Nephron progenitor cell (in vitro differentiated cells): ENCODE data around the gene PARD3.

ENCODE experiments used
- DNase-seq: peaks from one replicate; pipeline ENCODE4 v3.0.0; 2021
- H3K27ac Mint-ChIP-seq: 2 replicates; pipeline ENCODE4 v1.8.0; 2021; ENCODE audit warnings: mild to moderate bottlenecking, moderate library complexity, mixed read lengths
- H3K27me3 Mint-ChIP-seq: 2 replicates; pipeline ENCODE4 v1.8.0; 2021; ENCODE audit warnings: mild to moderate bottlenecking, low read depth, mixed read lengths; ENCODE audit not compliant: poor library complexity
- H3K36me3 Mint-ChIP-seq: 2 replicates; pipeline ENCODE4 v1.8.0; 2021; ENCODE audit warnings: low read depth, mixed read lengths
- H3K4me1 Mint-ChIP-seq: 2 replicates; pipeline ENCODE4 v1.8.0; 2021; ENCODE audit warnings: mixed read lengths
- H3K4me3 Mint-ChIP-seq: 2 replicates; pipeline ENCODE4 v1.8.0; 2021; ENCODE audit warnings: mild to moderate bottlenecking, moderate library complexity, mixed read lengths
- H3K9me3 Mint-ChIP-seq: 2 replicates; pipeline ENCODE4 v1.8.0; 2021; ENCODE audit warnings: mild to moderate bottlenecking, moderate library complexity, mixed read lengths
- TF ChIP-seq, protein P1 (sequence below): fragments of 200-600 bp; sonication (generic); IDR thresholded peaks from 2 replicates; pipeline ENCODE4 v1.5.0; 2021; ENCODE audit warnings: antibody characterized with exemption

Gene PARD3

GRCh38 chr10:34206078-34206934, 608.8 kb downstream of the PARD3 start:
- Mint-ChIP-seq H3K4me3 (peak overlapping the region; percentile 15), H3K36me3 (peaks cover 33% of the 10 kb centered on the region), H3K27ac (peak overlapping the region; percentile 94), H3K4me1 (peaks cover 91% of the 10 kb centered on the region), H3K9me3 (peaks cover 15% of the 10 kb centered on the region), H3K27me3 (no peaks in the 10 kb centered on the region)
- no peak for DNase-seq
- TF ChIP-seq, protein P1, sequence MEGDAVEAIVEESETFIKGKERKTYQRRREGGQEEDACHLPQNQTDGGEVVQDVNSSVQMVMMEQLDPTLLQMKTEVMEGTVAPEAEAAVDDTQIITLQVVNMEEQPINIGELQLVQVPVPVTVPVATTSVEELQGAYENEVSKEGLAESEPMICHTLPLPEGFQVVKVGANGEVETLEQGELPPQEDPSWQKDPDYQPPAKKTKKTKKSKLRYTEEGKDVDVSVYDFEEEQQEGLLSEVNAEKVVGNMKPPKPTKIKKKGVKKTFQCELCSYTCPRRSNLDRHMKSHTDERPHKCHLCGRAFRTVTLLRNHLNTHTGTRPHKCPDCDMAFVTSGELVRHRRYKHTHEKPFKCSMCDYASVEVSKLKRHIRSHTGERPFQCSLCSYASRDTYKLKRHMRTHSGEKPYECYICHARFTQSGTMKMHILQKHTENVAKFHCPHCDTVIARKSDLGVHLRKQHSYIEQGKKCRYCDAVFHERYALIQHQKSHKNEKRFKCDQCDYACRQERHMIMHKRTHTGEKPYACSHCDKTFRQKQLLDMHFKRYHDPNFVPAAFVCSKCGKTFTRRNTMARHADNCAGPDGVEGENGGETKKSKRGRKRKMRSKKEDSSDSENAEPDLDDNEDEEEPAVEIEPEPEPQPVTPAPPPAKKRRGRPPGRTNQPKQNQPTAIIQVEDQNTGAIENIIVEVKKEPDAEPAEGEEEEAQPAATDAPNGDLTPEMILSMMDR: no peak

DNA sequence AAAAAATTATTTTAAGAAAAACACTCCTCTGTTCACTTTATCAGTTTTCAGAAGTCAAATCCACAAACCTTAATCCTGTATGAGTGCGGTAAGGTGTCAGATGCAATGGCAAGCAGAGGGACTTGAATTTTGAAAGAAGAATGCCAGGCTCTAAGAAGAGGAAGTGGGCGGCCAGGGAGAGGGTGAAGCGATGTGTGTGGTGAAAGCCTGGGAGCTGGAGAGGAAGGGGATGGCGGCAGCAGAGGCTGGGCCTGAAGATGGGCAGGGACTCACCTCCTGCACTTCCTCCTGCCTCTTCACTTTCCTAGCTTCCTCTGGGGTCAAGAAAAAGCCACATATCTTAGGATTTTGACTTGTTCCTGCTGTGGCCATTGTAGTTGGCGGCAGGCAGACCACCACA, 609.6 kb downstream of the PARD3 start:
- TF ChIP-seq, protein P1: no peak
- H3K4me3 Mint-ChIP-seq: peak overlapping the region; percentile 55
- H3K4me1 Mint-ChIP-seq: peaks cover 91% of the 10 kb centered on the region
- H3K36me3 Mint-ChIP-seq: peaks cover 33% of the 10 kb centered on the region
- no peak for DNase-seq
- peak overlapping the region; percentile 64 for H3K27ac Mint-ChIP-seq
- no peaks in the 10 kb centered on the region for H3K27me3 Mint-ChIP-seq
- peaks cover 15% of the 10 kb centered on the region for H3K9me3 Mint-ChIP-seq

DNA sequence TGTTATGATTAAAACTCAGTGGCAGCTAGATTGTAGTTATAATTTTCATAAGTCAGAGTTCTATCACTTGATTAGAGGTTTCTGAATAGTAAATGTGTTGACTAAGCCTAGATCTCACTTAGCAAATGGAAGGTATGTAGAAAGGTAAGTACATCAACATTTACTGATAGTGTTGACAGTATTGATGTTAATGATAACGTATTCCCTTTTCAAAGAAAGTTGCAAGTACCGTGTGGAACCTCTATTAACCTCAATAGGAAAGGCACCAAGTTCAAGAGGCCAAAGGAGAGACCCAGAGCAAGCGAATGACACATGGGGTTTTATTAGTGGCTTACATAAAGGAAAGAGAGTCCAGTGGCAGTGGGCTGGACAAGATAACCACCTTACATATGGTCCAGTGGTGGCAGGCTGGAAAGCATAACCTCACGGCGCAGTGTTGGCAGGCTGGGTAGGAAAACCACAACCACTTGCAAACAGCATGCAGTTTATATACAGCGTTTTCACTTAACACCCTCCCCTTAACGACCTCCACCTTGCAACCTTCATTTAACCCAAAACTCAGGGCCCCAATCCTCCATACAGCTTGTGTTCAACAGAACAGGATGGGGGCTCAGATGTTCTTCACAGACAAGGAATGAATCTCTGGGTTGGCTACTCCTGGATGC, 611.0 kb downstream of the PARD3 start:
- Mint-ChIP-seq H3K36me3 (peaks cover 29% of the 10 kb centered on the region), H3K4me1 (peaks cover 96% of the 10 kb centered on the region)

GRCh38 chr10:34200355-34200901, 614.7 kb downstream of the PARD3 start:
- Mint-ChIP-seq H3K27me3 (no peaks in the 10 kb centered on the region), H3K36me3 (peaks cover 30% of the 10 kb centered on the region), H3K9me3 (peaks cover 6% of the 10 kb centered on the region), H3K27ac (peak overlapping the region; percentile 99), H3K4me3 (no peak overlapping the region), H3K4me1 (peaks cover 87% of the 10 kb centered on the region)
- TF ChIP-seq, protein P1: no peak
- no peak for DNase-seq

More for the DNA sequence above, 611.0 kb downstream of the PARD3 start:
- H3K27ac Mint-ChIP-seq: no peak overlapping the region
- no peak for DNase-seq
- TF ChIP-seq, protein P1: no peak
- no peaks in the 10 kb centered on the region for H3K27me3 Mint-ChIP-seq
- peaks cover 15% of the 10 kb centered on the region for H3K9me3 Mint-ChIP-seq
- H3K4me3 Mint-ChIP-seq: no peak overlapping the region

DNA sequence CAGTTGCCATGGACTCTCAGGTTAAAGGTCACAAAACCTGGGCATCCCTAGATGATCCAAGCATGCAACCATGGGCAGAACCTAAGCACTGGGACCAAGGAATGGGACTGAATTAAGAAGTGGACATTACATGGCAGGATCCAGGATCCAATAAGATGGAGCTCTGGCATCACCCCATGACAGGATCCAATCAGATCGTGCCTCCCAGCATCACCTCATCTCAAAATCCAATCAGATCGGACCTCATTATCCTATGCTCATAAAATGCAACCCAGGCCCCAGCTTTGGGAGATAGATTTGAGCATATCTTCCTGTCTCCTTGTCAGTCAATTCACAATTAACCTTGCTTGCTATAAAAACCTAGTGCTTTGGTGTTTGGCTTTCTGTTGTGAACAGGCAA, 616.1 kb downstream of the PARD3 start:
- no peak for DNase-seq
- no peaks in the 10 kb centered on the region for H3K27me3 Mint-ChIP-seq
- H3K27ac Mint-ChIP-seq: peak overlapping the region; percentile 99
- H3K4me1 Mint-ChIP-seq: peaks cover 88% of the 10 kb centered on the region
- peaks cover 2% of the 10 kb centered on the region for H3K9me3 Mint-ChIP-seq
- TF ChIP-seq, protein P1: no peak
- no peak overlapping the region for H3K4me3 Mint-ChIP-seq
- H3K36me3 Mint-ChIP-seq: peaks cover 20% of the 10 kb centered on the region
